Trophoblast cell (in vitro differentiated cells and primary cell): ENCODE data around the gene SMURF2.
A peak's percentile ranks its signal among the peaks of the same experiment; 100 is the strongest.
"Not testable (repeated sequence)": the region's sequence is repeated elsewhere in the genome, so short reads cannot be mapped to it uniquely, and the experiment has no call there.

Experiments used
- DNase-seq, 2 donors: peaks; one replicate each; pipeline ENCODE4 v3.0.0-alpha.2; 2016
- H2AFZ ChIP-seq: 2 replicates; pipeline ENCODE4 v1.6.1; 2013; ENCODE audit warnings: low read length, moderate library complexity, mild to moderate bottlenecking; ENCODE audit not compliant: insufficient read depth, poor library complexity
- H2AK5ac ChIP-seq: 2 replicates; pipeline ENCODE4 v1.6.1; 2013; ENCODE audit warnings: mild to moderate bottlenecking, low read length
- H2BK120ac ChIP-seq: 2 replicates; pipeline ENCODE4 v1.6.1; 2013; ENCODE audit warnings: low read length, mild to moderate bottlenecking, moderate library complexity; ENCODE audit not compliant: insufficient read depth, poor library complexity
- H2BK12ac ChIP-seq: 2 replicates; pipeline ENCODE4 v1.6.1; 2013; ENCODE audit warnings: mild to moderate bottlenecking, low read length, moderate library complexity
- H2BK5ac ChIP-seq: 2 replicates; pipeline ENCODE4 v1.6.1; 2013; ENCODE audit warnings: low read length, low read depth, moderate library complexity, mild to moderate bottlenecking; ENCODE audit not compliant: poor library complexity
- H3K14ac ChIP-seq: 2 replicates; pipeline ENCODE4 v1.6.1; 2013; ENCODE audit warnings: mild to moderate bottlenecking, low read length
- H3K18ac ChIP-seq: 2 replicates; pipeline ENCODE4 v1.6.1; 2013; ENCODE audit warnings: mild to moderate bottlenecking, low read length
- H3K23ac ChIP-seq: 2 replicates; pipeline ENCODE4 v1.6.1; 2013; ENCODE audit warnings: low read length
- H3K27ac ChIP-seq: 2 replicates; pipeline ENCODE4 v1.5.1; 2013; ENCODE audit warnings: low read depth, mild to moderate bottlenecking, inconsistent platforms, low read length, moderate library complexity
- H3K27me3 ChIP-seq: 2 replicates; pipeline ENCODE4 v1.6.1; 2013; ENCODE audit warnings: inconsistent platforms, mild to moderate bottlenecking, low read length, moderate library complexity; ENCODE audit not compliant: insufficient read depth
- H3K36me3 ChIP-seq, 2 experiments: 1 replicate in 1 of 2; 2 replicates in 1 of 2; pipeline ENCODE4 v1.6.1; 2013; ENCODE audit warnings: low read length in 2 of 2, mild to moderate bottlenecking in 2 of 2, moderate library complexity in 1 of 2; ENCODE audit not compliant: insufficient read depth in 2 of 2, control insufficient read depth in 1 of 2
- H3K4ac ChIP-seq: 2 replicates; pipeline ENCODE4 v1.6.1; 2013; ENCODE audit warnings: low read depth, mild to moderate bottlenecking, low read length, moderate library complexity
- H3K4me1 ChIP-seq, 2 experiments: 1 replicate in 1 of 2; 2 replicates in 1 of 2; pipeline ENCODE4 v1.6.1; 2013; ENCODE audit warnings: low read length in 2 of 2, mild to moderate bottlenecking in 2 of 2, moderate library complexity in 1 of 2; ENCODE audit not compliant: insufficient read depth in 2 of 2, control insufficient read depth in 1 of 2
- H3K4me2 ChIP-seq: 2 replicates; pipeline ENCODE4 v1.6.1; 2013; ENCODE audit warnings: inconsistent platforms, mild to moderate bottlenecking, low read length, moderate library complexity
- H3K4me3 ChIP-seq: 2 replicates; pipeline ENCODE4 v1.5.1; 2013; ENCODE audit warnings: mild to moderate bottlenecking, low read depth, low read length, inconsistent platforms
- H3K79me1 ChIP-seq: one replicate; pipeline ENCODE4 v1.6.1; 2013; ENCODE audit warnings: low read length
- H3K79me2 ChIP-seq: 2 replicates; pipeline ENCODE4 v1.6.1; 2013; ENCODE audit warnings: low read length, mild to moderate bottlenecking; ENCODE audit not compliant: control insufficient read depth, insufficient read depth, poor library complexity
- H3K9ac ChIP-seq: 2 replicates; pipeline ENCODE4 v1.6.1; 2013; ENCODE audit warnings: mild to moderate bottlenecking, low read length
- H3K9me3 ChIP-seq: 2 replicates; pipeline ENCODE4 v1.6.1; 2013; ENCODE audit warnings: low read depth, mild to moderate bottlenecking, control low read depth, inconsistent platforms, low read length; ENCODE audit not compliant: insufficient read depth
- H4K12ac ChIP-seq: 2 replicates; pipeline ENCODE4 v1.6.1; 2013; ENCODE audit warnings: low read depth, mild to moderate bottlenecking, low read length, moderate library complexity
- H4K8ac ChIP-seq: 2 replicates; pipeline ENCODE4 v1.6.1; 2013; ENCODE audit warnings: low read depth, mild to moderate bottlenecking, low read length, moderate library complexity
- H4K91ac ChIP-seq: one replicate; pipeline ENCODE4 v1.6.1; 2013; ENCODE audit warnings: low read depth, mild to moderate bottlenecking, low read length, moderate library complexity
- WGBS: extraction: QIAGEN DNeasy Blood & Tissue Kit; methylation state at CpG from one replicate; pipeline ENCODE4 v1.1.7; 2013; ENCODE audit warnings: missing lambda C conversion rate; ENCODE audit not compliant: insufficient read length, insufficient coverage; ENCODE audit errors: extremely low coverage; 5-methylcytosine and 5-hydroxymethylcytosine counted together

The SMURF2 gene

GRCh38 chr17:64660978-64661725 lies 955 bp downstream of the SMURF2 start:
- not testable (repeated sequence) for H4K8ac ChIP-seq, H3K23ac ChIP-seq, H3K36me3 ChIP-seq, H3K27me3 ChIP-seq, H2BK12ac ChIP-seq, H3K4ac ChIP-seq, H3K9me3 ChIP-seq, H2AK5ac ChIP-seq, H2AFZ ChIP-seq, H3K4me1 ChIP-seq, H3K79me2 ChIP-seq
- H4K12ac ChIP-seq, result peak overlapping the region; percentile 26
- H2BK5ac ChIP-seq, result peak overlapping the region; percentile 38
- peak overlapping the region; percentile 26 for H2BK120ac ChIP-seq
- peak overlapping the region; percentile 31 for H3K27ac ChIP-seq
- peak overlapping the region; percentile 92 for H3K9ac ChIP-seq
- H3K79me1 ChIP-seq, result peaks cover 11% of the 10 kb centered on the region
- peak overlapping the region; percentile 81 for H3K4me3 ChIP-seq
- no CpG with 5 or more reads among the region's 37 CpGs for WGBS
- DNase-seq, result peak; percentile 64 to 76
- H3K18ac ChIP-seq, result peak overlapping the region; percentile 46
- H3K14ac ChIP-seq, result peak overlapping the region; percentile 73
- peak overlapping the region; percentile 50 for H4K91ac ChIP-seq
- peak overlapping the region; percentile 90 for H3K4me2 ChIP-seq

GRCh38 chr17:64660195-64660977 lies 1.7 kb downstream of the SMURF2 start:
- H3K18ac ChIP-seq, H2AFZ ChIP-seq, H3K4me3 ChIP-seq, H3K27me3 ChIP-seq, H2BK5ac ChIP-seq, H2AK5ac ChIP-seq, H2BK120ac ChIP-seq, H3K27ac ChIP-seq, H3K36me3 ChIP-seq, H2BK12ac ChIP-seq, H4K91ac ChIP-seq, H3K9me3 ChIP-seq, H4K8ac ChIP-seq, H3K14ac ChIP-seq, DNase-seq, H3K4me1 ChIP-seq, H4K12ac ChIP-seq, H3K23ac ChIP-seq: not testable (repeated sequence)
- peak overlapping the region; percentile 90 for H3K4me2 ChIP-seq
- peaks cover 11% of the 10 kb centered on the region for H3K79me2 ChIP-seq
- peaks cover 11% of the 10 kb centered on the region for H3K79me1 ChIP-seq
- WGBS, result no CpG with 5 or more reads among the region's 11 CpGs
- peak overlapping the region; percentile 6 for H3K9ac ChIP-seq
- H3K4ac ChIP-seq, result peak overlapping the region; percentile 55

GRCh38 chr17:64658931-64659330 lies 3.2 kb downstream of the SMURF2 start:
- no peak overlapping the region for H3K9ac ChIP-seq
- no peak overlapping the region for H4K12ac ChIP-seq
- no peak overlapping the region for H3K27ac ChIP-seq
- no peak overlapping the region for H2BK120ac ChIP-seq
- H3K79me2 ChIP-seq, result peaks cover 11% of the 10 kb centered on the region
- no peaks in the 10 kb centered on the region for H3K36me3 ChIP-seq
- no peak overlapping the region for H2BK12ac ChIP-seq
- no peaks in the 10 kb centered on the region for H3K4me1 ChIP-seq
- peaks cover 11% of the 10 kb centered on the region for H3K79me1 ChIP-seq
- H3K4me3 ChIP-seq, result no peak overlapping the region
- no peak overlapping the region for H3K4ac ChIP-seq
- no peak overlapping the region for H3K18ac ChIP-seq
- no peak for DNase-seq
- no peak overlapping the region for H3K23ac ChIP-seq
- H4K8ac ChIP-seq, result no peak overlapping the region
- H3K4me2 ChIP-seq, result no peak overlapping the region
- no peak overlapping the region for H2BK5ac ChIP-seq
- no peak overlapping the region for H3K14ac ChIP-seq
- no peak overlapping the region for H2AK5ac ChIP-seq
- H3K27me3 ChIP-seq, result no peaks in the 10 kb centered on the region
- H2AFZ ChIP-seq, result no peak overlapping the region
- no peak overlapping the region for H4K91ac ChIP-seq
- H3K9me3 ChIP-seq, result no peaks in the 10 kb centered on the region

GRCh38 chr17:64657610-64658125 lies 4.4 kb downstream of the SMURF2 start:
- H3K4me2 ChIP-seq, result no peak overlapping the region
- H3K23ac ChIP-seq, result no peak overlapping the region
- no peak overlapping the region for H3K4me3 ChIP-seq
- H3K4me1 ChIP-seq, result no peaks in the 10 kb centered on the region
- no peaks in the 10 kb centered on the region for H3K36me3 ChIP-seq
- no peak overlapping the region for H2AK5ac ChIP-seq
- H2BK5ac ChIP-seq, result peak overlapping the region; percentile 49
- no peak overlapping the region for H2AFZ ChIP-seq
- H3K4ac ChIP-seq, result peak overlapping the region; percentile 91
- no peak overlapping the region for H3K9ac ChIP-seq
- no peak overlapping the region for H3K14ac ChIP-seq
- H3K79me2 ChIP-seq, result peaks cover 13% of the 10 kb centered on the region
- DNase-seq, result no peak
- H4K91ac ChIP-seq, result no peak overlapping the region
- no peaks in the 10 kb centered on the region for H3K27me3 ChIP-seq
- WGBS, result no CpG with 5 or more reads among the region's 6 CpGs
- H3K27ac ChIP-seq, result no peak overlapping the region
- H4K12ac ChIP-seq, result no peak overlapping the region
- no peak overlapping the region for H2BK12ac ChIP-seq
- H3K9me3 ChIP-seq, result no peaks in the 10 kb centered on the region
- peaks cover 11% of the 10 kb centered on the region for H3K79me1 ChIP-seq
- no peak overlapping the region for H3K18ac ChIP-seq
- no peak overlapping the region for H4K8ac ChIP-seq
- H2BK120ac ChIP-seq, result no peak overlapping the region
